Raji (cell line): Measurements from ENCODE around the gene CDY2A.
"Not testable (repeated sequence)": the region's sequence is repeated elsewhere in the genome, so short reads cannot be mapped to it uniquely, and the experiment has no call there.

Experiments
- POLR2A ChIP-seq: IDR thresholded peaks from 2 replicates; pipeline ENCODE4 v1.6.1; 2011; ENCODE audit warnings: low read depth, low read length, control low read depth; ENCODE audit not compliant: insufficient read depth

CDY2A gene, protein sequence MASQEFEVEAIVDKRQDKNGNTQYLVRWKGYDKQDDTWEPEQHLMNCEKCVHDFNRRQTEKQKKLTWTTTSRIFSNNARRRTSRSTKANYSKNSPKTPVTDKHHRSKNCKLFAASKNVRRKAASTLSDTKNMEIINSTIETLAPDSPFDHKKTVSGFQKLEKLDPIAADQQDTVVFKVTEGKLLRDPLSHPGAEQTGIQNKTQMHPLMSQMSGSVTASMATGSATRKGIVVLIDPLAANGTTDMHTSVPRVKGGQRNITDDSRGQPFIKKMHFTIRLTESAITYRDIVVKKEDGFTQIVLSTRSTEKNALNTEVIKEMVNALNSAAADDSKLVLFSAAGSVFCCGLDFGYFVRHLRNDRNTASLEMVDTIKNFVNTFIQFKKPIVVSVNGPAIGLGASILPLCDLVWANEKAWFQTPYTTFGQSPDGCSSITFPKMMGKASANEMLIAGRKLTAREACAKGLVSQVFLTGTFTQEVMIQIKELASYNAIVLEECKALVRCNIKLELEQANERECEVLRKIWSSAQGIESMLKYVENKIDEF

DNA sequence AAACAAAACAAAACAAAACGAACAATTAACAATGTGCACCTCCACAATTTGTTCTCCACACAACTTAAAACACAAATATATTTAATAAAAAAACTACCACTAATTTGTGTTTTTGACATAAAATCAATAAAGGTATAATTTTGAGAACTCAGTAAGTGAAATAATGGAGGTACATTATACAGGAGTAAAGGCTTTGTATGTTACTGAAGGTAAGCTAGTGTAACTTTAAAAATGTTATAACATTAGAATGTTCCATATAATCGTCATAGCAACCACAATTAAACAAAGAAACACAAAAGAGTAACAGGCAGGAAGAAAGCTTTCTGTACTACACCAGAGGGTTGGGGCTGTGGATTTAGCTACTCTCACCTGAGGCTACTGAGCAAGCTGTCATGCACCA, at the start of gene CDY2A:
Gene CDY2A (plus strand): TSS at position 301 of the 400 bp plus-strand sequence. CDS start 328 bp downstream, outside the sequence.
- not testable (repeated sequence) for TF ChIP-seq POLR2A
